Subcutaneous abdominal adipose tissue (tissue), 5 donors: ENCODE results near the gene EMX1.

Source experiments
- H3K27ac ChIP-seq: one replicate; pipeline ENCODE4 v1.7.0; 2013; ENCODE audit warnings: low read depth, mild to moderate bottlenecking, inconsistent platforms, low read length, moderate library complexity
- H3K27me3 ChIP-seq, 5 donors: one replicate each; pipeline ENCODE4 v1.7.0; 2013; ENCODE audit warnings: low read length in 5 of 5, inconsistent platforms in 1 of 5; ENCODE audit not compliant: control insufficient read depth in 5 of 5, insufficient read depth in 4 of 5
- H3K36me3 ChIP-seq, 5 donors: one replicate each; pipeline ENCODE4 v1.7.0; 2013; ENCODE audit warnings: low read length in 5 of 5; ENCODE audit not compliant: control insufficient read depth in 5 of 5, insufficient read depth in 5 of 5
- H3K4me1 ChIP-seq, 5 donors: one replicate each; pipeline ENCODE4 v1.7.0; 2013; ENCODE audit warnings: low read length in 5 of 5, mild to moderate bottlenecking in 3 of 5, moderate library complexity in 1 of 5; ENCODE audit not compliant: control insufficient read depth in 5 of 5, insufficient read depth in 5 of 5
- H3K4me3 ChIP-seq, 5 donors: one replicate each; pipeline ENCODE4 v1.7.0; 2013; ENCODE audit warnings: low read length in 5 of 5, low read depth in 1 of 5
- H3K9ac ChIP-seq, 5 donors: one replicate each; pipeline ENCODE4 v1.7.0; 2013; ENCODE audit warnings: low read length in 5 of 5, mild to moderate bottlenecking in 4 of 5, moderate library complexity in 3 of 5
- H3K9me3 ChIP-seq, 5 donors: one replicate each; pipeline ENCODE4 v1.7.0; 2013; ENCODE audit warnings: low read length in 5 of 5; ENCODE audit not compliant: control insufficient read depth in 5 of 5
- donor health status: healthy.
- donor health status: healthy.
- donor health status: healthy.
- donor health status: healthy.
- donor health status: healthy.

Gene EMX1

GRCh38 chr2:72923833-72924352, 6.6 kb downstream of the EMX1 start:
- peaks cover 66 to 98% (median 93%) of the 10 kb centered on the region in 5 donors for H3K27me3 ChIP-seq
- no peaks in the 10 kb centered on the region for H3K9me3 ChIP-seq
- peaks cover 0 to 30% (median 27%) of the 10 kb centered on the region in 5 donors for H3K4me1 ChIP-seq
- no peak overlapping the region for H3K9ac ChIP-seq
- no peak overlapping the region for H3K27ac ChIP-seq
- peak overlapping the region in 1 of 5 donors; percentile 8 for H3K4me3 ChIP-seq
- no peaks in the 10 kb centered on the region for H3K36me3 ChIP-seq

GRCh38 chr2:72924353-72925240, 7.3 kb downstream of the EMX1 start:
- no peaks in the 10 kb centered on the region for H3K36me3 ChIP-seq
- H3K9me3 ChIP-seq = no peaks in the 10 kb centered on the region
- H3K9ac ChIP-seq = no peak overlapping the region
- H3K4me3 ChIP-seq = peak overlapping the region in 1 of 5 donors; percentile 8
- peaks cover 0 to 30% (median 26%) of the 10 kb centered on the region in 5 donors for H3K4me1 ChIP-seq
- peaks cover 60 to 96% (median 94%) of the 10 kb centered on the region in 5 donors for H3K27me3 ChIP-seq
- no peak overlapping the region for H3K27ac ChIP-seq

GRCh38 chr2:72925328-72925943, 8.1 kb downstream of the EMX1 start:
- Histone ChIP-seq H3K4me1 (peaks cover 0 to 22% (median 18%) of the 10 kb centered on the region in 5 donors), H3K36me3 (no peaks in the 10 kb centered on the region), H3K27ac (no peak overlapping the region), H3K27me3 (peaks cover 59 to 90% (median 86%) of the 10 kb centered on the region in 5 donors), H3K9ac (no peak overlapping the region), H3K4me3 (no peak overlapping the region), H3K9me3 (no peaks in the 10 kb centered on the region)

GRCh38 chr2:72926368-72926767, 9.0 kb downstream of the EMX1 start:
- Histone ChIP-seq H3K4me1 (peaks cover 0 to 15% (median 11%) of the 10 kb centered on the region in 5 donors), H3K27ac (no peak overlapping the region), H3K36me3 (no peaks in the 10 kb centered on the region), H3K9me3 (no peaks in the 10 kb centered on the region), H3K9ac (no peak overlapping the region), H3K4me3 (no peak overlapping the region), H3K27me3 (peaks cover 50 to 83% (median 78%) of the 10 kb centered on the region in 5 donors)

- H3K9me3 ChIP-seq = no peaks in the 10 kb centered on the region
- no peak overlapping the region for H3K9ac ChIP-seq
- H3K27me3 ChIP-seq = peaks cover 44 to 79% (median 75%) of the 10 kb centered on the region in 5 donors
- peaks cover 0 to 15% (median 11%) of the 10 kb centered on the region in 5 donors for H3K4me1 ChIP-seq
- H3K27ac ChIP-seq = no peak overlapping the region
- H3K4me3 ChIP-seq = no peak overlapping the region
- H3K36me3 ChIP-seq = no peaks in the 10 kb centered on the region
Measured at GRCh38 chr2:72926811-72927465, 9.6 kb downstream of the EMX1 start.

- peaks cover 36 to 70% (median 67%) of the 10 kb centered on the region in 5 donors for H3K27me3 ChIP-seq
- H3K9ac ChIP-seq = no peak overlapping the region
- H3K4me3 ChIP-seq = no peak overlapping the region
- no peaks in the 10 kb centered on the region for H3K9me3 ChIP-seq
- no peaks in the 10 kb centered on the region for H3K36me3 ChIP-seq
- H3K27ac ChIP-seq = no peak overlapping the region
- H3K4me1 ChIP-seq = peaks cover 0 to 15% (median 11%) of the 10 kb centered on the region in 5 donors
Measured at GRCh38 chr2:72927619-72928550, 10.6 kb downstream of the EMX1 start.

- Histone ChIP-seq H3K4me3 (no peak overlapping the region), H3K9ac (no peak overlapping the region), H3K4me1 (peaks cover 0 to 10% (median 9%) of the 10 kb centered on the region in 5 donors), H3K36me3 (no peaks in the 10 kb centered on the region), H3K27me3 (peaks cover 29 to 63% (median 61%) of the 10 kb centered on the region in 5 donors), H3K27ac (no peak overlapping the region), H3K9me3 (no peaks in the 10 kb centered on the region)
Measured at GRCh38 chr2:72929010-72929409, 11.7 kb downstream of the EMX1 start.

- Histone ChIP-seq H3K4me3 (no peak overlapping the region), H3K9ac (no peak overlapping the region), H3K9me3 (no peaks in the 10 kb centered on the region), H3K27ac (no peak overlapping the region), H3K36me3 (no peaks in the 10 kb centered on the region), H3K4me1 (no peaks in the 10 kb centered on the region), H3K27me3 (peaks cover 12 to 56% (median 47%) of the 10 kb centered on the region in 5 donors)
Measured at GRCh38 chr2:72931280-72931910, 14.1 kb downstream of the EMX1 start.
